ENCODE data around the gene SOSTDC1.

- TF ChIP-seq ZBTB7A (tag by site-specific recombination; IDR thresholded peaks at IDR 0.05; ENCODE audit: low read depth) (no peak), CTCF (tag by site-specific recombination; IDR thresholded peaks at IDR 0.05) (no peak), ZNF274 (IDR thresholded peaks at IDR 0.05; ENCODE audit: low read length) (no peak), ZNF274 (tag by site-specific recombination; IDR thresholded peaks at IDR 0.05; ENCODE audit: borderline replicate concordance) (no peak), ZNF670 (tag by site-specific recombination; IDR thresholded peaks at IDR 0.05; ENCODE audit: low read depth) (no peak), TCF7L2 (IDR thresholded peaks at IDR 0.05; ENCODE audit: borderline replicate concordance, low read depth, low read length) (no peak), ZBTB20 (tag by site-specific recombination; IDR thresholded peaks at IDR 0.05) (no peak)
- TF ChIP-seq, protein P1, sequence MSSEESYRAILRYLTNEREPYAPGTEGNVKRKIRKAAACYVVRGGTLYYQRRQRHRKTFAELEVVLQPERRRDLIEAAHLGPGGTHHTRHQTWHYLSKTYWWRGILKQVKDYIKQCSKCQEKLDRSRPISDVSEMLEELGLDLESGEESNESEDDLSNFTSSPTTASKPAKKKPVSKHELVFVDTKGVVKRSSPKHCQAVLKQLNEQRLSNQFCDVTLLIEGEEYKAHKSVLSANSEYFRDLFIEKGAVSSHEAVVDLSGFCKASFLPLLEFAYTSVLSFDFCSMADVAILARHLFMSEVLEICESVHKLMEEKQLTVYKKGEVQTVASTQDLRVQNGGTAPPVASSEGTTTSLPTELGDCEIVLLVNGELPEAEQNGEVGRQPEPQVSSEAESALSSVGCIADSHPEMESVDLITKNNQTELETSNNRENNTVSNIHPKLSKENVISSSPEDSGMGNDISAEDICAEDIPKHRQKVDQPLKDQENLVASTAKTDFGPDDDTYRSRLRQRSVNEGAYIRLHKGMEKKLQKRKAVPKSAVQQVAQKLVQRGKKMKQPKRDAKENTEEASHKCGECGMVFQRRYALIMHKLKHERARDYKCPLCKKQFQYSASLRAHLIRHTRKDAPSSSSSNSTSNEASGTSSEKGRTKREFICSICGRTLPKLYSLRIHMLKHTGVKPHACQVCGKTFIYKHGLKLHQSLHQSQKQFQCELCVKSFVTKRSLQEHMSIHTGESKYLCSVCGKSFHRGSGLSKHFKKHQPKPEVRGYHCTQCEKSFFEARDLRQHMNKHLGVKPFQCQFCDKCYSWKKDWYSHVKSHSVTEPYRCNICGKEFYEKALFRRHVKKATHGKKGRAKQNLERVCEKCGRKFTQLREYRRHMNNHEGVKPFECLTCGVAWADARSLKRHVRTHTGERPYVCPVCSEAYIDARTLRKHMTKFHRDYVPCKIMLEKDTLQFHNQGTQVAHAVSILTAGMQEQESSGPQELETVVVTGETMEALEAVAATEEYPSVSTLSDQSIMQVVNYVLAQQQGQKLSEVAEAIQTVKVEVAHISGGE (tag by site-specific recombination; conservative IDR thresholded peaks at IDR 0.05; ENCODE audit: low read depth) = no peak
Observed at GRCh38 chr7:16423761-16424160, 41.8 kb downstream of the SOSTDC1 start.
